Body of pancreas (tissue), 4 donors: ENCODE results near the gene HIP1. TPM values are rescaled to one million over a fixed set of nuclear protein-coding genes. Genes with fewer than 3 reads are reported as not detected.

ENCODE experiments used
- ATAC-seq: fragments of 150-250 bp; one replicate; pipeline ENCODE4 v1.9.1; 2016
- DNase-seq, 4 donors: peaks; one replicate each; pipeline ENCODE4 v3.0.0-alpha.2; 2019
- H3K27ac ChIP-seq, 4 donors: fragments of 200-600 bp; sonication (generic); 1 replicate in 3 of 4; 2 replicates in 1 of 4; pipeline versions ENCODE4 v1.5.1 to v1.6.1; 2016 to 2019; ENCODE audit warnings: mild to moderate bottlenecking in 1 of 4, mixed read lengths in 1 of 4, moderate library complexity in 1 of 4
- H3K27me3 ChIP-seq, 2 donors: fragments of 200-600 bp; sonication (generic); one replicate each; pipeline ENCODE4 v1.6.0; 2016; ENCODE audit warnings: mild to moderate bottlenecking in 1 of 2
- H3K36me3 ChIP-seq, 2 donors: fragments of 200-600 bp; sonication (generic); replicated peaks in 1 of 2; 2 replicates each; pipeline ENCODE4 v1.5.1; 2016; ENCODE audit warnings: low read depth in 2 of 2; ENCODE audit not compliant: insufficient read depth in 1 of 2
- H3K4me1 ChIP-seq: fragments of 200-600 bp; sonication (generic); one replicate; pipeline ENCODE4 v1.6.0; 2016
- H3K4me3 ChIP-seq, 2 donors: fragments of 200-600 bp; sonication (generic); 1 replicate in 1 of 2; 2 replicates in 1 of 2; pipeline ENCODE4 v1.5.1; 2016 to 2019
- H3K9me3 ChIP-seq, 3 donors: fragments of 200-600 bp; sonication (generic); 1 replicate in 2 of 3; 2 replicates in 1 of 3; pipeline ENCODE4 v1.5.1; 2016
- POLR2A ChIP-seq, 3 donors: fragments of 450-650 bp; IDR thresholded peaks; one replicate each; pipeline ENCODE4 v1.6.1; 2016; ENCODE audit warnings: antibody characterized with exemption in 3 of 3, mild to moderate bottlenecking in 2 of 3
- WGBS, 2 donors: methylation state at CpG; one replicate each; pipeline ENCODE4 v1.1.5; 2017; 5-methylcytosine and 5-hydroxymethylcytosine counted together
- intact Hi-C: fragments of 100-400 bp; cut with DNase I; formaldehyde crosslinking; loops from one replicate; pipeline ENCODE4 v1.15.1; 2023
- total RNA-seq, 2 donors: library from RNA; depleted of rRNA; stranded (reverse); fragments of >200 nt; gene quantifications; one replicate each; pipeline ENCODE4 v1.1.0, GENCODE V29; 2016
- TF ChIP-seq, protein P1 (sequence below), 7 experiments: fragments of 450-650 bp in 4 of 7; fragments of 200-600 bp in 3 of 7; sonication (generic) in 3 of 7; IDR thresholded peaks; one replicate each; pipeline ENCODE4 v1.5.1; 2016 to 2019; ENCODE audit warnings: antibody characterized with exemption in 7 of 7

Gene HIP1
- total RNA-seq, 2 donors from 2014 or later: 8.3 to 14.5 TPM

GRCh38 chr7:75660566-75661215 lies 78.0 kb downstream of the HIP1 start:
- ATAC-seq (no peak), DNase-seq (no peak)
- no peak overlapping the region for H3K4me3 ChIP-seq
- H3K27ac ChIP-seq: no peak overlapping the region
- WGBS, 2 donors: 78 to 81% methylated on average over 13 of the region's 13 CpGs
- no peak for TF ChIP-seq POLR2A (IDR thresholded peaks at IDR 0.05)
- TF ChIP-seq, protein P1, sequence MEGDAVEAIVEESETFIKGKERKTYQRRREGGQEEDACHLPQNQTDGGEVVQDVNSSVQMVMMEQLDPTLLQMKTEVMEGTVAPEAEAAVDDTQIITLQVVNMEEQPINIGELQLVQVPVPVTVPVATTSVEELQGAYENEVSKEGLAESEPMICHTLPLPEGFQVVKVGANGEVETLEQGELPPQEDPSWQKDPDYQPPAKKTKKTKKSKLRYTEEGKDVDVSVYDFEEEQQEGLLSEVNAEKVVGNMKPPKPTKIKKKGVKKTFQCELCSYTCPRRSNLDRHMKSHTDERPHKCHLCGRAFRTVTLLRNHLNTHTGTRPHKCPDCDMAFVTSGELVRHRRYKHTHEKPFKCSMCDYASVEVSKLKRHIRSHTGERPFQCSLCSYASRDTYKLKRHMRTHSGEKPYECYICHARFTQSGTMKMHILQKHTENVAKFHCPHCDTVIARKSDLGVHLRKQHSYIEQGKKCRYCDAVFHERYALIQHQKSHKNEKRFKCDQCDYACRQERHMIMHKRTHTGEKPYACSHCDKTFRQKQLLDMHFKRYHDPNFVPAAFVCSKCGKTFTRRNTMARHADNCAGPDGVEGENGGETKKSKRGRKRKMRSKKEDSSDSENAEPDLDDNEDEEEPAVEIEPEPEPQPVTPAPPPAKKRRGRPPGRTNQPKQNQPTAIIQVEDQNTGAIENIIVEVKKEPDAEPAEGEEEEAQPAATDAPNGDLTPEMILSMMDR (IDR thresholded peaks at IDR 0.05): no peak
- intact Hi-C loops: no loop called here
- no peaks in the 10 kb centered on the region for H3K36me3 ChIP-seq
- no peaks in the 10 kb centered on the region for H3K9me3 ChIP-seq
- H3K27me3 ChIP-seq: no peaks in the 10 kb centered on the region
- H3K4me1 ChIP-seq: no peaks in the 10 kb centered on the region

GRCh38 chr7:75658802-75659201 lies 79.9 kb downstream of the HIP1 start:
- H3K4me3 ChIP-seq: no peak overlapping the region
- WGBS, 2 donors: 88 to 92% methylated on average over 4 of the region's 4 CpGs
- no peaks in the 10 kb centered on the region for H3K27me3 ChIP-seq
- H3K27ac ChIP-seq: no peak overlapping the region
- no peaks in the 10 kb centered on the region for H3K9me3 ChIP-seq
- no peaks in the 10 kb centered on the region for H3K4me1 ChIP-seq
- TF ChIP-seq POLR2A (IDR thresholded peaks at IDR 0.05): no peak
- no peaks in the 10 kb centered on the region for H3K36me3 ChIP-seq
- intact Hi-C loops: no loop called here
- ATAC-seq (no peak), DNase-seq (no peak)

- DNase-seq (no peak), ATAC-seq (no peak)
- WGBS, 2 donors: 82 to 90% methylated on average over 9 to 10 of the region's 10 CpGs
- intact Hi-C loops: no loop called here
- H3K9me3 ChIP-seq: no peaks in the 10 kb centered on the region
- no peaks in the 10 kb centered on the region for H3K4me1 ChIP-seq
- no peaks in the 10 kb centered on the region for H3K27me3 ChIP-seq
- H3K27ac ChIP-seq: no peak overlapping the region
- H3K36me3 ChIP-seq: no peaks in the 10 kb centered on the region
- TF ChIP-seq, protein P1 (IDR thresholded peaks at IDR 0.05): no peak
- no peak for TF ChIP-seq POLR2A (IDR thresholded peaks at IDR 0.05)
- H3K4me3 ChIP-seq: no peak overlapping the region
Observed at GRCh38 chr7:75658369-75658768, 80.4 kb downstream of the HIP1 start.

DNA sequence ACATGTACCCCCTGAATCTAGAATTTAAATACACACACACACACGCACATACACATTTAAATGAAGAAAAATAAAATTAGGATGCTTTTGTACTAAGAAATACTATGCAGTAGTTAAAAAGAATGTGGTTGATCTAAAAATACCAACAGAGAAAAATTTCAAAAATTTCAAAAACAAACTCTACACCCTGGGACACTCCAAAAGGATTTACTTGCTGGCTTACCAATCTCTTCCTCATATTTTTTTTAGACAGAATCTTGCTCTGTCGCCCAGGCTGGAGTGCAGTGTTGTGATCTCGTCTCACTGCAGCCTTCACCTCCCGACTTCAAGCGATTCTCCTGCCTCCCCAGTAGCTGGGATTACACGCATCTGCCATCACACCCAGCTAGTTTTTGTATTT lies 80.9 kb downstream of the HIP1 start:
- DNase-seq (no peak), ATAC-seq (no peak)
- TF ChIP-seq POLR2A (IDR thresholded peaks at IDR 0.05): no peak
- TF ChIP-seq, protein P1 (IDR thresholded peaks at IDR 0.05): no peak
- H3K4me3 ChIP-seq: no peak overlapping the region
- H3K4me1 ChIP-seq: no peaks in the 10 kb centered on the region
- intact Hi-C loops: no loop called here
- no peaks in the 10 kb centered on the region for H3K27me3 ChIP-seq
- no peaks in the 10 kb centered on the region for H3K9me3 ChIP-seq
- 84 to 92% methylated on average over 6 of the region's 6 CpGs for WGBS, 2 donors
- H3K36me3 ChIP-seq: no peaks in the 10 kb centered on the region
- H3K27ac ChIP-seq: no peak overlapping the region

DNA sequence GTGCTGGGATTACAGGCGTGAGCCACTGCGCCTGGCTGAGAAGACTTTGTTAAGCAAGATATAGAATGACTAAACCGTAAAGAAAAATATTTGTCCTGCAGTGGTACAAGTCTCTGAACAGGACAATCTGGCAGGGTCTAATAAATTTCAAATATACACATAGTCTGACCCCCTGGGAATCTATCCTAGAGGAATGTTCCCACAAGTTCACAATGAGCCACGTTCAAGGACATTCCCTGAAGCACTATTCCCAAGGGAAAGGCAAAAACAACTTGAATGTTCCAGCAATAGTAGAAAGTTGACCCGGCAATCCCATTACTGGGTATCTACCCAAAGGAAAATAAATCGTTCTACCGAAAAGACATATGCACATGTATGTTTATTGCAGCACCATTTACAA lies 82.0 kb downstream of the HIP1 start:
- intact Hi-C loops: no loop called here
- no peak for DNase-seq

More for the DNA sequence above, 82.0 kb downstream of the HIP1 start:
- no peak overlapping the region for H3K4me3 ChIP-seq
- TF ChIP-seq, protein P1 (IDR thresholded peaks at IDR 0.05): no peak
- no peak for TF ChIP-seq POLR2A (IDR thresholded peaks at IDR 0.05)
- 78 to 79% methylated on average over 7 of the region's 7 CpGs for WGBS, 2 donors
- H3K4me1 ChIP-seq: no peaks in the 10 kb centered on the region
- no peak for ATAC-seq
- H3K9me3 ChIP-seq: no peaks in the 10 kb centered on the region
- H3K27me3 ChIP-seq: no peaks in the 10 kb centered on the region
- no peaks in the 10 kb centered on the region for H3K36me3 ChIP-seq
- no peak overlapping the region for H3K27ac ChIP-seq
